ENCODE measurements around the gene RHBDL2. TPM values are rescaled to one million over a fixed set of nuclear protein-coding genes. Genes with fewer than 3 reads are reported as not detected.

RHBDL2 gene
- total and polyA plus RNA-seq, 9 of the 15 experiments (the other 6 are each of a cell fraction or from before 2014, with no cell fraction given): not detected

DNA sequence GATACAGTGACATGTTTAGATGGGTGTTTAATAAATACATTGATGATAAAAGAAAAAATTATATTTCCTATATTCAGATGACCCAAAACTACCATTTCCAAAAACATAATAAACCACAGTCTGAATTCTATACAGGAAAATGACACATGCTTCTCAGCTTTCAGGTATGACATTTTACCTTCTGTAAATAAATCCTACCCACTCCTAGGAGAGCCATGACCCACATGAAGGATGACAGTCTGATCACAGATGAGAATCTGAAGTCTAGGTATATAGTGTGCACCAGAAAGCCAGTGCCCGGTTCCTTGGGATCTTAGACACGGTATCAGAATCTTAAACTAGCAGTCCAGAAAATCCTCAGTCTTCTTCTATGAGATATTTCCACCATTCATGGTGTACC, 56.5 kb downstream of the RHBDL2 start:
- intact Hi-C loops (cut with micrococcal nuclease) (no loop called here), in situ Hi-C loops (cut with MboI) (no loop called here)
- TF ChIP-seq CGGBP1 (CRISPR knock-in tag; IDR thresholded peaks at IDR 0.05): no peak
- no peak for TF ChIP-seq ZNF77 (CRISPR knock-in tag; IDR thresholded peaks at IDR 0.05)
- no peak for TF ChIP-seq CBX1 (IDR thresholded peaks at IDR 0.05; ENCODE audit: low read depth)
- TF ChIP-seq SAFB (IDR thresholded peaks at IDR 0.05; ENCODE audit: borderline replicate concordance, low read depth, low read length): no peak
- no peak for TF ChIP-seq E2F6 (IDR thresholded peaks at IDR 0.05; ENCODE audit: borderline replicate concordance in 1 of 2, extremely low read depth in 1 of 2, insufficient read depth in 1 of 2, insufficient read length in 1 of 2, low read depth in 1 of 2, low read length in 1 of 2, poor library complexity in 1 of 2, severe bottlenecking in 1 of 2)
- no peak for TF ChIP-seq RBFOX2 (IDR thresholded peaks at IDR 0.05; ENCODE audit: low read depth, low read length)
- no peak for TF ChIP-seq NEUROD1 (IDR thresholded peaks at IDR 0.05; ENCODE audit: borderline replicate concordance, low read depth, low read length, partially characterized antibody)
- TF ChIP-seq ZNF699 (CRISPR knock-in tag; IDR thresholded peaks at IDR 0.05; ENCODE audit: insufficient replicate concordance): no peak
- H3K9me3 ChIP-seq (replicated peaks; ENCODE audit: control insufficient read depth, insufficient read depth, low read depth, low read length): no peaks in the 10 kb centered on the region
- H3K4me1 ChIP-seq (replicated peaks in 1 of 2; ENCODE audit: control insufficient read depth in 2 of 2, insufficient read depth in 2 of 2, low read length in 2 of 2): no peaks in the 10 kb centered on the region
- H3K9me1 ChIP-seq (ENCODE audit: control insufficient read depth, insufficient read depth, low read length): no peaks in the 10 kb centered on the region
- H3K4me2 ChIP-seq (ENCODE audit: insufficient read depth, low read length): no peak overlapping the region
- POLR2A ChIA-PET: no interaction called here
- no peak for DNase-seq (ENCODE audit: extremely low read depth in 1 of 4, low spot score in 3 of 4)
- WGBS (ENCODE audit: insufficient coverage, low coverage, missing lambda C conversion rate): 6% methylated on average over 2 of the region's 2 CpGs
- H3K36me3 ChIP-seq (ENCODE audit: control insufficient read depth, insufficient read depth, low read length): no peaks in the 10 kb centered on the region
- no peaks in the 10 kb centered on the region for H4K20me1 ChIP-seq (replicated peaks; ENCODE audit: control insufficient read depth, insufficient read depth, low read length)
- no peak overlapping the region for H3K9ac ChIP-seq (ENCODE audit: insufficient read depth in 1 of 2, low read depth in 2 of 2, low read length in 2 of 2)
- H3K27ac ChIP-seq (ENCODE audit: extremely low read depth, low read depth, low read length): no peak overlapping the region
- no peak for FAIRE-seq
- no peak overlapping the region for H2AFZ ChIP-seq (ENCODE audit: low read depth, low read length)
- peaks cover 8 to 17% of the 10 kb centered on the region in 2 experiments; a peak in 4 of 5 replicates for H3K27me3 ChIP-seq (ENCODE audit: control insufficient read depth in 2 of 2, insufficient read depth in 2 of 2, low read length in 2 of 2)
- H3K4me3 ChIP-seq: no peak overlapping the region
- ATAC-seq: no peak
- BruUV-seq (replicated peaks): no TSS peak
- CTCF ChIA-PET (ENCODE audit: low intra/inter-chr PET ratio): no interaction called here
- no peaks in the 10 kb centered on the region for H3K79me2 ChIP-seq (ENCODE audit: control insufficient read depth, insufficient read depth, low read length)

Data from K562 (cell line).